Fibroblast of villous mesenchyme (primary cell): ENCODE results near the gene SGCA. TPM values are rescaled to one million over a fixed set of nuclear protein-coding genes. Genes with fewer than 3 reads are reported as not detected.

Experiments
- DNase-seq: peaks from one replicate; pipeline ENCODE4 v3.0.0-alpha.2; 2010; ENCODE audit warnings: low read depth
- H3K4me3 ChIP-seq: 2 replicates; pipeline ENCODE4 v1.5.1; 2011; ENCODE audit warnings: low read depth, mild to moderate bottlenecking, low read length
- total RNA-seq: library from RNA; depleted of rRNA; stranded (reverse); fragments of >200 nt; gene quantifications from 2 replicates; pipeline ENCODE4 v1.2.3, GENCODE V29; 2012
- TF ChIP-seq, protein P1 (sequence below): IDR thresholded peaks from 2 replicates; pipeline ENCODE4 v1.5.1; 2012; ENCODE audit warnings: low read depth, mild to moderate bottlenecking, low read length; ENCODE audit not compliant: insufficient read depth

SGCA gene
- 0.32 TPM in 1 of 2 replicates, not detected in the other for total RNA-seq

DNA sequence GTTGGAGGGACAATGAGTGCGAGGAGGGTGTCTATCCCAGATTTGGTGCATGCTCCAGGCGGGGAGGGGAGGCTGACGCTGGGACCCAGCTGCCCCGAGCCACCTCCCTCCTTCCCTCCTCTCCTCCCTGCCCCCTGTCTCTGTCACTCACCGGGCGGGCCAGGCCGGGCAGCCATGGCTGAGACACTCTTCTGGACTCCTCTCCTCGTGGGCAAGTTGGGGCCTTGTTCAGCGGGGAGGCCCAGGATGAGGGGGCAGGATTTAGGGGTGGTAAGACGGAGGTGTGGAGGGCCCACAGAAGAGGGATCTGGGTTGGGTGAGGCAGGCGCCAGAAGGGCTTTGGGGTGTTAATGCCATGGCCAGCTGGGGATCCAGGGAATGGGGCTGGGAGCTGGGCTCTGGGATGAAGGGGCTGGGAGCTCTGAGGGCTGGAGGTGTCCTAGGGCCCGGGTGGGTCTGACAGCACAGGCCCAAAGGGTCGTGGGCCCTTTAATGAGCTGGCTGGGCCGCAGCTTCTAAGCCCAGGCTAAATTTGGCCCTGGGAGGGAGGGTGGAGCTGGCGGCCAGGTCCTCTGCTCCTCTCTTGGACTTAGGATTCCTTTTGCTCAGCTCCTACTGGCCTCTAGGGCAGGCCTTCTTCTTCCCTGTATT lies at the start of gene SGCA:
Gene SGCA (plus strand): TSS at position 139 of the 651 bp plus-strand sequence. CDS start 36 bp downstream, at position 175.
- H3K4me3 ChIP-seq = no peak within 1 kb of the TSS
- no peak for DNase-seq
- TF ChIP-seq, protein P1, sequence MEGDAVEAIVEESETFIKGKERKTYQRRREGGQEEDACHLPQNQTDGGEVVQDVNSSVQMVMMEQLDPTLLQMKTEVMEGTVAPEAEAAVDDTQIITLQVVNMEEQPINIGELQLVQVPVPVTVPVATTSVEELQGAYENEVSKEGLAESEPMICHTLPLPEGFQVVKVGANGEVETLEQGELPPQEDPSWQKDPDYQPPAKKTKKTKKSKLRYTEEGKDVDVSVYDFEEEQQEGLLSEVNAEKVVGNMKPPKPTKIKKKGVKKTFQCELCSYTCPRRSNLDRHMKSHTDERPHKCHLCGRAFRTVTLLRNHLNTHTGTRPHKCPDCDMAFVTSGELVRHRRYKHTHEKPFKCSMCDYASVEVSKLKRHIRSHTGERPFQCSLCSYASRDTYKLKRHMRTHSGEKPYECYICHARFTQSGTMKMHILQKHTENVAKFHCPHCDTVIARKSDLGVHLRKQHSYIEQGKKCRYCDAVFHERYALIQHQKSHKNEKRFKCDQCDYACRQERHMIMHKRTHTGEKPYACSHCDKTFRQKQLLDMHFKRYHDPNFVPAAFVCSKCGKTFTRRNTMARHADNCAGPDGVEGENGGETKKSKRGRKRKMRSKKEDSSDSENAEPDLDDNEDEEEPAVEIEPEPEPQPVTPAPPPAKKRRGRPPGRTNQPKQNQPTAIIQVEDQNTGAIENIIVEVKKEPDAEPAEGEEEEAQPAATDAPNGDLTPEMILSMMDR = no peak

DNA sequence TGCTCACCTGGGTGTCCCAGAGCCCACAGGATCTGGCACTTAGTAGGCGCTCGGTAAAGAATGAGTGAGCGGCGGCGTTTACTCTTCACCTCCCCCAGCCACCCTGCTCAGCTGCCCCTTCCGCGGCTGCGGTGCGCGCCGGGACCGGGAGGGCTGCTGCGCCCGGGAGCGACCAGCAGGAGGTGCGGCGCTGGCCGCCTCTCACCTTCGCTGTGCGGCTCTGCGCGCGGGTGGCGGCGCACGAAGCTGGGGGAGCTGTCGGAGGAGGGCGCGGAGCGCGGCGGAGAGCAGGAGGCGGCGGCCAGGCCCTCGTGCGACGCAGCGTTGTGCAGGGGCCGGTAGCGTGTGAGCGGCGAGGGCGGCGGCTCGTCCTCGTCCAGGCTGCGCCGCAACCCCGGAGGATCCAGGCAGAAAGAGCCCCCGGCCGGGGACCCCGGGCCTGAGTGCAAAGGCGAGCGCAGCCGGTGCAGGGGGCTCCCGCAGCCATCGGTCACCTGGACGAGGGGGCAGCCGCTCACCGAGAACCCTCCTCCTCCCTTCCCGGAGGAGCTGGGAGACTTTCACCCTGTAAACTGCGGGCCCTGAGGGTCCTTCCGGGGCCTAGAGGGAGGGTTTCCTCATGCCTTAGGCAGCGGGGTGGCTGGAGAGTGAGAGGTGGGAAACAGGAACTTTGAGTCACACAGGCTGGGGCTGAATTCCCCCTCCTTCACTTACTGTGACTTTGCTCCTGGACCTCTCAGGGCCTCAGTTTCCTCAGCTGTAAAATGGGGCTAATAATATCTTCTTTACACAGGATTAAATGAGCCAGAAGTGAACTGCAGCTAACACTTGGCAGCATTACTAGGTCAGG lies 48.4 kb upstream of the SGCA start:
- TF ChIP-seq, protein P1 = peak; percentile 62
- peak; percentile 56 for DNase-seq
- H3K4me3 ChIP-seq = no peak overlapping the region

DNA sequence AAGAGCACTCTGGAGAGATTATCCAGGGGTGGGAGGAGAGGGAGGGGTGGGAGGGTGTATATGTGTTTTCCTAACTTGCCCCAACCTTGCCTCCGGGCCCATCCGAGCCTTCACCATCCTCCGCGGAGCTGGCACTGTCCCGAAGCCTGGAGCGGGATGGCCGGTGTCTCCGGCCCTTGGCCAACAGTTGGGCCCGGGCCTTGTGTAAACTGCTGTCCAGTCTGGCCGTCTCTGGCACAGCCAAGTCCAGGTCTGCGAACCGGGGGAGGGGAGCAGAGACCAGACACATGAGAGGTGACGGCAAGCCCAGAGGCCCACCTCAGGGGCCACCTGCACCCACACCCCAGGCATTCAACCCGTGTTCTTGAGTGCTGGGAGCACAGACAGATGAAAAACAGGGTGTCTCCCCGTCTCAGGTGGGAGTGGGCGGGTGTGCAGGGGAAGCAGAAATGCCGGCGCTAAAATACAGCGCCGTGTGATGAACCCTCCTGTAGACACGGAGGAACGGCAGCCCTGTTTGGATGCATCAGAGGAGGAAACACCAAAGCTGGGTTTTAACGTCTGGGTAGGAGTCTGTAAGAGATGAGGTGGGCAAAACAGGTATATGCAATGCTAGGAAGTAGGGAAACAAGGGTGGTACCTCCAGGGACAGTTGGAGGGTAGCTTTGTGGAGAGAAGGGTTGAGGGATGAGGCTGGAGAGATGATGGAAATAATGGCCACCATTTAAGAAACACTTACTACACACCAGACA lies 47.6 kb upstream of the SGCA start:
- TF ChIP-seq, protein P1 = no peak
- no peak overlapping the region for H3K4me3 ChIP-seq
- DNase-seq = no peak

DNA sequence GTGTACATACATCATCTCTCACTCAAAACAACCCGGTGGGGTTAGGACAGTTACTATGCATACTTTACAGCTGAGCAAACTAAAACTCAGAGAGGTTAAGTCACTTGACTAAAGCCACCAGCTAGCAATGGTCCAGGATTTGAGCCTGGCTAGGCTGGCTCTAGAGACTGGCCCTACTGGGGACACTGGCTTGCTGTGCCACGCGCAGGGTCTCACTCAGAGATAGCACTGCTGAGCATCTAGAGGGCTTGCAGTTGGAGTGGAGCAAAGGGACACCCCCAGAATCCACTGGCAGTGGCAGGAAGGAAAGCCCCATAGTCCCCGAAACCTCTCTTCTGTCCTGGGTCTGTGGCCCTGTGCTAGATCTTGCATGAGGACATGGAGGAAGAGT lies 47.0 kb upstream of the SGCA start:
- DNase-seq = no peak
- H3K4me3 ChIP-seq = no peak overlapping the region
- TF ChIP-seq, protein P1 = no peak

DNA sequence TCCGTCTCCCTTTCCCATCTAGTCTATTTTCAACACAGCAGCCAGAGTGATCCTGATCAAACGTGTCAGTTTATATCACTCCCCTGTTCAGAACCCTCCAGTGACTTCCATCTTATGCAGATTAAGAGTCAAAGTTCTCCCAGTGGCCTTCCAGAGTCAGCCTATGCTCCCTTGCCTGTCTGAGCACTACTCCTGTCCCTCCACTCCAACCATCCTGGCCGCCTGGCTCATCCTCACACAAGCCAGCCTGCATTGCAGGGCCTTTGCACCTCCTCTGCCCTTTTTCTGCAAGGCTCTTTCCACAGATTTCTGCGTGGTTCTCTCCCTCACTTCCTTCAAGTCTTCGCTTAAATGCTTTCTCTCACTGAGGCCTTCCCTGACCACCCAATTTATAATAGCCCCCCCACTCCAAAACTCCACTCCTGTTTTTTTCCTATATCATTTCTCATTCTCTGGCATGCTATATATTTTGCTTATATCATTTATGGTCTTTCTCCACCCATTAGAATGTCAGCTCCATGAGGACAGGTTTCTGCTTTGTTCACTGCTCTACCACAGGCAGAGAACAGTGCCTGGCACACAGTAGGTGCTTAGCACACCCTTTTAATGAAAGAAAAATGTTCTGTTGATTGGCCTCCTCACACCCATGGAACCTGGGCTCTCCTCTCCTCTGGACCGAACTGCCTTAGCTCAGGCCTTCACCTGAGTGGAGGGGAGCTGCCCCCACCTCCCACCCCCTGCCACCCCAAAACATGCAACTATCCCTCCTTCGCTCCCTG lies 45.1 kb upstream of the SGCA start:
- DNase-seq = no peak
- TF ChIP-seq, protein P1 = no peak
- H3K4me3 ChIP-seq = no peak overlapping the region

DNA sequence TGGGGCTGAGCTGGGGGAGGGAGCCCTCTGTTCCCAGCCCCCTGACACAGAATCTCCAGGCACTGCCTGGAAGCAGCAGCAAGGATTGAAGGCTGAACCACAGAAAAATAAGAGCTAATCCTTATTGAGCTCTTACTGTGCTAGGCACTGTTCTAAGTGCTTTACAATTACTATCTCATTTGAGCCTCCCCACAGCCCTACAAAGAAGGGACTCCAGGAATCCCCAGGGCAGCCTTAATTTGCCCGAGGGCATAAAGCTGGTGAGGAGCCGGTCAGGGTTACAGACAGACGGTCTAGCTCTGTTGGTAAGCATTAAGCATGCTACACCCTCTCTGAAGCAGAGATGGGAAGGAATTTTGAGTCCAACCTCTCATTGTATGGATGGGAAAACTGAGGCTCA lies 42.9 kb upstream of the SGCA start:
- no peak overlapping the region for H3K4me3 ChIP-seq
- TF ChIP-seq, protein P1 = no peak
- no peak for DNase-seq
